OCI-LY1 (cell line): ENCODE results near the gene PCNX1.

Source experiments
- H2AFZ ChIP-seq: fragments of 200-600 bp; sonication (generic), shearing (Covaris generic); 2 replicates; pipeline ENCODE4 v1.6.0; 2014; ENCODE audit warnings: antibody characterized with exemption, mild to moderate bottlenecking, low read length
- H3F3A ChIP-seq: fragments of 200-600 bp; sonication (generic), shearing (Covaris generic); 2 replicates; pipeline ENCODE4 v1.6.0; 2014; ENCODE audit warnings: mild to moderate bottlenecking, antibody characterized with exemption, low read length, moderate library complexity; ENCODE audit not compliant: insufficient read depth
- H3K27ac ChIP-seq: fragments of 200-600 bp; sonication (generic); 2 replicates; pipeline ENCODE4 v1.5.1; 2014; ENCODE audit warnings: low read length, mixed run types, mild to moderate bottlenecking, low read depth; ENCODE audit not compliant: poor library complexity, severe bottlenecking
- H3K27me3 ChIP-seq: fragments of 200-600 bp; sonication (generic); 2 replicates; pipeline ENCODE4 v1.6.0; 2014; ENCODE audit warnings: antibody characterized with exemption, mild to moderate bottlenecking, low read length, moderate library complexity; ENCODE audit not compliant: insufficient read depth
- H3K36me3 ChIP-seq: fragments of 200-600 bp; sonication (generic); 2 replicates; pipeline ENCODE4 v1.6.1; 2014; ENCODE audit warnings: mild to moderate bottlenecking, antibody characterized with exemption, low read length, moderate library complexity, mixed read lengths; ENCODE audit not compliant: insufficient read depth
- H3K4me1 ChIP-seq: fragments of 200-600 bp; sonication (generic); 2 replicates; pipeline ENCODE4 v1.5.1; 2014; ENCODE audit warnings: mild to moderate bottlenecking, low read length, moderate library complexity; ENCODE audit not compliant: insufficient read depth, severe bottlenecking
- H3K4me2 ChIP-seq: fragments of 200-600 bp; sonication (generic), shearing (Covaris generic); 2 replicates; pipeline ENCODE4 v1.6.1; 2014; ENCODE audit warnings: low read length
- H3K4me3 ChIP-seq: fragments of 200-600 bp; sonication (generic); 2 replicates; pipeline ENCODE4 v1.5.1; 2014; ENCODE audit warnings: low read length, low read depth, mild to moderate bottlenecking, mixed read lengths; ENCODE audit not compliant: poor library complexity, severe bottlenecking
- H3K79me2 ChIP-seq: fragments of 200-600 bp; shearing (Covaris generic); 2 replicates; pipeline ENCODE4 v1.6.1; 2016; ENCODE audit warnings: mixed run types, low read length, mixed read lengths; ENCODE audit not compliant: insufficient read depth
- H3K9ac ChIP-seq: fragments of 200-600 bp; sonication (generic), shearing (Covaris generic); 2 replicates; pipeline ENCODE4 v1.6.1; 2014; ENCODE audit warnings: mild to moderate bottlenecking, low read length, mixed read lengths
- H3K9me2 ChIP-seq: fragments of 200-600 bp; sonication (generic), shearing (Covaris generic); 2 replicates; pipeline ENCODE4 v1.6.1; 2014; ENCODE audit warnings: low read depth, mild to moderate bottlenecking, low read length, mixed read lengths
- H3K9me3 ChIP-seq: fragments of 200-600 bp; shearing (Covaris generic); 2 replicates; pipeline ENCODE4 v1.6.1; 2014; ENCODE audit warnings: low read length, mixed read lengths
- H4K20me1 ChIP-seq: fragments of 200-600 bp; sonication (generic), shearing (Covaris generic); 2 replicates; pipeline ENCODE4 v1.6.0; 2016; ENCODE audit warnings: mild to moderate bottlenecking, low read length; ENCODE audit not compliant: insufficient read depth
- CTCF ChIP-seq: fragments of 200-600 bp; sonication (generic), shearing (Covaris generic); IDR thresholded peaks from 2 replicates; pipeline ENCODE4 v1.5.1; 2017; ENCODE audit warnings: mild to moderate bottlenecking, antibody characterized with exemption, low read length, moderate library complexity, mixed read lengths
- EZH2 ChIP-seq: fragments of 200-600 bp; sonication (generic), shearing (Covaris generic); IDR thresholded peaks from 2 replicates; pipeline ENCODE4 v1.8.0; 2017; ENCODE audit warnings: borderline replicate concordance, mixed run types, mild to moderate bottlenecking, antibody characterized with exemption, low read length, moderate library complexity, mixed read lengths

The PCNX1 gene

DNA sequence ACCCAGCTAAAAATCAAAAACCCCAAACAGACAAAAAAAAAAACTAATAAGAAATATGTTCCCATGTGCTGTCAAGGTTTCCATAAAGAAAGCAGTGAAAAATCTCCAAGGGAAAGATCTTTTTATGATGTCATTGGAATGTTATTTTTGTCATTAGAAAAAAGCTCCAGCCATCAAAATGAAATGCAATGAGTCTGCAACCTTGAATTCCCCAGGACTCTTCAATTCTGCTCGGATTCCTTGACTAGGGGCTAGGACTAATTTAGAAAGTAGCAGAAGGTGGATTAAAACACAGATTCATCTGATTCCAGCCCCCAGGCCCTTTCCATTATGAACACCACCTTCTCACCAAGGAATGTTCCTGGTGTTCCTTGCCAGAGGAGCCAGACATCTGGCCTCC is 6.0 kb upstream of the PCNX1 start:
- no peaks in the 10 kb centered on the region for H4K20me1 ChIP-seq
- TF ChIP-seq CTCF (no peak), EZH2 (no peak)
- no peaks in the 10 kb centered on the region for H3K9me2 ChIP-seq
- H3K79me2 ChIP-seq, result no peaks in the 10 kb centered on the region
- H3K4me3 ChIP-seq, result no peak overlapping the region
- no peak overlapping the region for H3K27ac ChIP-seq
- no peaks in the 10 kb centered on the region for H3F3A ChIP-seq
- H3K36me3 ChIP-seq, result no peaks in the 10 kb centered on the region
- H3K4me1 ChIP-seq, result peaks cover 2% of the 10 kb centered on the region
- H3K4me2 ChIP-seq, result no peak overlapping the region
- H2AFZ ChIP-seq, result no peak overlapping the region
- 0 out of 2 replicates have a peak, but pooled peaks cover under 1% of the 10 kb centered on the region for H3K27me3 ChIP-seq
- H3K9ac ChIP-seq, result no peak overlapping the region
- 0 out of 2 replicates have a peak, but pooled peaks cover 2% of the 10 kb centered on the region for H3K9me3 ChIP-seq

- Histone ChIP-seq H3K79me2 (no peaks in the 10 kb centered on the region), H3K27me3 (no peaks in the 10 kb centered on the region), H3F3A (no peaks in the 10 kb centered on the region), H3K9ac (no peak overlapping the region), H3K9me3 (no peaks in the 10 kb centered on the region), H3K4me2 (no peak overlapping the region), H4K20me1 (no peaks in the 10 kb centered on the region), H3K4me3 (no peak overlapping the region), H3K27ac (no peak overlapping the region), H2AFZ (no peak overlapping the region), H3K36me3 (no peaks in the 10 kb centered on the region), H3K4me1 (peaks cover 9% of the 10 kb centered on the region), H3K9me2 (no peaks in the 10 kb centered on the region)
- TF ChIP-seq EZH2 (no peak), CTCF (no peak)
These were observed 5.1 kb upstream of the PCNX1 start for GRCh38 chr14:70902184-70902583.

DNA sequence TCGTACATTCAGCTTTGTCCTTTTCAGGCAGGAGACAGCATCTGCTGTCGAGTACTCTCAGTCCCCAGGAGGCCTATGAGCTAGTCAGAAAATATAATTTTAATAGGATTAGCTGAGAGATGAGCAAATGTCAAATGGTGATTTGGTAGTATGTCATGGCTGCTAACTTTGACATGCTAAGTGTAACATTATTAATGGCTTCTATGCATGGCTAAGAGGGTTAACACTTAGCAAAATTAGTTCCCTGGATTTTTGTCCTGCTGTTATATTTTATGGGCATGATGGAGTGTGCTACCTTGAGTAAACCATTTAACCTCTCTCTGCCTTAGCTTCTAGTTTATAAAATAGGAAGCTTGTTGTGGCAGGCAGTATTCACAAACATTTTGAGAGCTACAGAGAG is 2.9 kb upstream of the PCNX1 start:
- Histone ChIP-seq H3K36me3 (no peaks in the 10 kb centered on the region), H3K4me3 (no peak overlapping the region), H3K4me1 (peaks cover 19% of the 10 kb centered on the region), H4K20me1 (no peaks in the 10 kb centered on the region), H3K79me2 (no peaks in the 10 kb centered on the region), H3K4me2 (no peak overlapping the region), H3K27ac (no peak overlapping the region), H3K9me2 (no peaks in the 10 kb centered on the region), H3F3A (no peaks in the 10 kb centered on the region), H2AFZ (no peak overlapping the region), H3K9ac (no peak overlapping the region), H3K27me3 (no peaks in the 10 kb centered on the region), H3K9me3 (no peaks in the 10 kb centered on the region)
- TF ChIP-seq EZH2 (no peak), CTCF (no peak)
